ENCODE results near the gene BPIFA2.
"Not testable (repeated sequence)": the region's sequence is repeated elsewhere in the genome, so short reads cannot be mapped to it uniquely, and the experiment has no call there.

GRCh38 chr20:33122297-33122696 lies 45.7 kb upstream of the BPIFA2 start:
- not testable (repeated sequence) for TF ChIP-seq EZH2 (IDR thresholded peaks at IDR 0.05; ENCODE audit: insufficient read depth, poor library complexity, severe bottlenecking); EZH2phosphoT487 (IDR thresholded peaks at IDR 0.05; ENCODE audit: insufficient read depth, low read depth)
